Astrocyte of the spinal cord (primary cell): ENCODE data around the gene TMCC1.

Experiments used
- DNase-seq: peaks from one replicate; pipeline ENCODE4 v3.0.0; 2011; ENCODE audit warnings: low read depth, low spot score
- H3K4me3 ChIP-seq: 2 replicates; pipeline ENCODE4 v1.5.1; 2011; ENCODE audit warnings: low read depth, mild to moderate bottlenecking, low read length, moderate library complexity
- CTCF ChIP-seq: IDR thresholded peaks from 2 replicates; pipeline ENCODE4 v1.5.1; 2012; ENCODE audit warnings: low read depth, mild to moderate bottlenecking, low read length, inconsistent platforms
- in situ Hi-C: cut with HindIII; loops from 2 replicates; pipeline ENCODE4 v1.10.0; 2017; ENCODE audit warnings: low sequenced_read_pairs

TMCC1 gene

GRCh38 chr3:129638481-129638880 is 255.0 kb downstream of the TMCC1 start:
- no peak overlapping the region for H3K4me3 ChIP-seq
- in situ Hi-C loops: no loop called here
- DNase-seq: no peak
- TF ChIP-seq CTCF: no peak

- no peak for DNase-seq
- TF ChIP-seq CTCF: no peak
- in situ Hi-C loops: no loop called here
- H3K4me3 ChIP-seq: no peak overlapping the region
Measured at GRCh38 chr3:129636082-129636481, 257.4 kb downstream of the TMCC1 start.

GRCh38 chr3:129635656-129636055 is 257.9 kb downstream of the TMCC1 start:
- in situ Hi-C loops: no loop called here
- H3K4me3 ChIP-seq: no peak overlapping the region
- DNase-seq: no peak
- no peak for TF ChIP-seq CTCF

GRCh38 chr3:129633751-129634481 is 259.6 kb downstream of the TMCC1 start:
- in situ Hi-C loops: no loop called here
- no peak for DNase-seq
- TF ChIP-seq CTCF: no peak
- H3K4me3 ChIP-seq: no peak overlapping the region

GRCh38 chr3:129632977-129633376 is 260.5 kb downstream of the TMCC1 start:
- TF ChIP-seq CTCF: no peak
- no peak overlapping the region for H3K4me3 ChIP-seq
- in situ Hi-C loops: no loop called here
- no peak for DNase-seq

GRCh38 chr3:129632556-129632955 is 261.0 kb downstream of the TMCC1 start:
- in situ Hi-C loops: no loop called here
- no peak overlapping the region for H3K4me3 ChIP-seq
- DNase-seq: no peak
- no peak for TF ChIP-seq CTCF
